CD4-positive, alpha-beta T cell (primary cell): Measurements from ENCODE around the gene CCDC183. TPM values are rescaled to one million over a fixed set of nuclear protein-coding genes. Genes with fewer than 3 reads are reported as not detected.

ENCODE experiments used
- ATAC-seq: fragments of 200-7000 bp; cut with Tn5 transposase; one replicate; pipeline ENCODE4 v1.10.0; 2022; ENCODE audit warnings: mild to moderate bottlenecking; ENCODE audit not compliant: poor library complexity
- CTCF ChIA-PET: fragments of 350-600 bp; sonication (Branson Sonifier 250); formaldehyde crosslinking; loops from one replicate; lab custom pipeline; 2021; ENCODE audit warnings: antibody characterized with exemption, inconsistent platforms; lab: Charles Lee
- POLR2A ChIA-PET: fragments of 350-600 bp; sonication (Branson Sonifier 250); formaldehyde crosslinking; loops from one replicate; lab custom pipeline; 2021; ENCODE audit warnings: antibody characterized with exemption, inconsistent platforms; lab: Charles Lee
- DNase-seq, 14 experiments: peaks; one replicate each; pipeline ENCODE4 v3.0.0-alpha.2; 2013 to 2020; ENCODE audit warnings: mixed read lengths in 2 of 14
- H3K27ac ChIP-seq, 2 donors: one replicate each; pipeline versions ENCODE4 v1.5.1 to v1.7.0; 2013; ENCODE audit warnings: low read length in 2 of 2, low read depth in 1 of 2, mild to moderate bottlenecking in 1 of 2
- H3K27me3 ChIP-seq, 2 experiments: 1 replicate in 1 of 2; 2 replicates in 1 of 2; pipeline versions ENCODE4 v1.6.1 to v1.7.0; 2013; ENCODE audit warnings: low read length in 2 of 2, control low read depth in 1 of 2, mild to moderate bottlenecking in 1 of 2, moderate library complexity in 1 of 2; ENCODE audit not compliant: insufficient read depth in 2 of 2, control insufficient read depth in 1 of 2
- H3K36me3 ChIP-seq: one replicate; pipeline ENCODE4 v1.6.1; 2013; ENCODE audit warnings: low read length, control low read depth; ENCODE audit not compliant: insufficient read depth
- H3K4me1 ChIP-seq: one replicate; pipeline ENCODE4 v1.6.1; 2013; ENCODE audit warnings: low read length, control low read depth; ENCODE audit not compliant: insufficient read depth
- H3K4me3 ChIP-seq: one replicate; pipeline ENCODE4 v1.5.1; 2013; ENCODE audit warnings: mild to moderate bottlenecking, low read length, moderate library complexity
- H3K9me3 ChIP-seq, 2 experiments: 1 replicate in 1 of 2; 2 replicates in 1 of 2; pipeline versions ENCODE4 v1.6.1 to v1.7.0; 2013; ENCODE audit warnings: low read length in 2 of 2, mild to moderate bottlenecking in 2 of 2, control low read depth in 1 of 2, moderate library complexity in 1 of 2; ENCODE audit not compliant: control insufficient read depth in 1 of 2, insufficient read depth in 1 of 2
- H3K27ac Mint-ChIP-seq: one replicate; pipeline ENCODE4 v1.8.0; 2020; ENCODE audit warnings: mixed read lengths
- H3K27me3 Mint-ChIP-seq: one replicate; pipeline ENCODE4 v1.8.0; 2021; ENCODE audit warnings: mixed read lengths
- H3K36me3 Mint-ChIP-seq: one replicate; pipeline ENCODE4 v1.8.0; 2021; ENCODE audit warnings: low read depth, mixed read lengths
- H3K4me1 Mint-ChIP-seq: one replicate; pipeline ENCODE4 v1.8.0; 2021; ENCODE audit warnings: low read depth, mixed read lengths
- H3K4me3 Mint-ChIP-seq: one replicate; pipeline ENCODE4 v1.8.0; 2020; ENCODE audit warnings: mild to moderate bottlenecking, mixed read lengths
- H3K9me3 Mint-ChIP-seq: one replicate; pipeline ENCODE4 v1.8.0; 2020; ENCODE audit warnings: mixed read lengths
- CTCF ChIP-seq: fragments of 200-600 bp; IDR thresholded peaks from one replicate; pipeline ENCODE4 v1.8.0; 2022; ENCODE audit warnings: antibody characterized with exemption, mild to moderate bottlenecking
- intact Hi-C, 2 experiments: fragments of 100-400 bp; cut with DNase I in 1 of 2; cut with micrococcal nuclease in 1 of 2; formaldehyde crosslinking; loops; one replicate each; pipeline versions ENCODE4 v1.15.1 to v1.9.0; 2023 to 2025; cut with DNase I, micrococcal nuclease
- total RNA-seq, 174 experiments: library from RNA in 2 of 174; stranded (reverse) in 2 of 174; gene quantifications; one replicate each; pipeline ENCODE4 v1.2.3 and lab custom pipeline; 2021 to 2026

The CCDC183 gene
- total RNA-seq, 2 experiments from 2014 or later = 3.0 to 4.6 TPM

GRCh38 chr9:136845465-136846260, 49.5 kb downstream of the CCDC183 start:
- intact Hi-C loops = loop anchor here (2.0 to 10.0 kb wide), 3 partner anchors 38 to 189 kb away; partner anchors contain the start of genes C8G (in 1 of the 2), FBXW5 (in 1 of the 2) and RABL6 (in 1 of the 2)
- no peaks in the 10 kb centered on the region for H3K9me3 Mint-ChIP-seq
- H3K27me3 Mint-ChIP-seq = peaks cover 33% of the 10 kb centered on the region
- TF ChIP-seq CTCF = no peak
- peaks cover 21% of the 10 kb centered on the region for H3K4me1 Mint-ChIP-seq
- peaks cover 8% of the 10 kb centered on the region for H3K36me3 Mint-ChIP-seq
- Histone ChIP-seq H3K4me3 (no peak overlapping the region), H3K27ac (no peak overlapping the region), H3K4me1 (peaks cover 71% of the 10 kb centered on the region), H3K27me3 (peaks cover 15 to 24% of the 10 kb centered on the region in 2 experiments), H3K9me3 (peaks cover 0 to 15% of the 10 kb centered on the region in 2 experiments), H3K36me3 (peaks cover 3% of the 10 kb centered on the region)
- ChIA-PET POLR2A (interaction anchor here (0.9 to 1.7 kb wide), 3 partner anchors 36 to 56 kb away, joined by 4 to 6 read pairs (median 4); partner anchors contain the start of gene TRAF2), CTCF (no interaction called here)
- no peak overlapping the region for H3K27ac Mint-ChIP-seq
- ATAC-seq = no peak
- H3K4me3 Mint-ChIP-seq = peak overlapping the region; percentile 51
- no peak for DNase-seq

- peaks cover 0 to 15% of the 10 kb centered on the region in 2 experiments for H3K9me3 ChIP-seq
- H3K4me1 ChIP-seq = peaks cover 73% of the 10 kb centered on the region
- peaks cover 15 to 24% of the 10 kb centered on the region in 2 experiments for H3K27me3 ChIP-seq
- intact Hi-C loops = loop anchor here in 1 of 2 experiments (1.0 to 10.0 kb wide), 3 partner anchors 35 to 98 kb away; partner anchors contain the start of genes C8G, FBXW5 and RABL6
- ATAC-seq (no peak), DNase-seq (peak in 1 of 14 experiments; percentile 42)
- peaks cover 33% of the 10 kb centered on the region for H3K27me3 Mint-ChIP-seq
- H3K4me1 Mint-ChIP-seq = peaks cover 21% of the 10 kb centered on the region
- peaks cover 10% of the 10 kb centered on the region for H3K36me3 ChIP-seq
- H3K36me3 Mint-ChIP-seq = peaks cover 8% of the 10 kb centered on the region
- H3K27ac ChIP-seq = no peak overlapping the region
- no peak overlapping the region for H3K4me3 ChIP-seq
- ChIA-PET POLR2A (interaction anchor here (0.9 to 1.7 kb wide), 5 partner anchors 18 to 150 kb away, joined by 3 to 6 read pairs (median 4); partner anchors contain the start of genes CLIC3, EDF1 and TRAF2), CTCF (no interaction called here)
- no peak for TF ChIP-seq CTCF
- H3K27ac Mint-ChIP-seq = no peak overlapping the region
- H3K9me3 Mint-ChIP-seq = no peaks in the 10 kb centered on the region
- peak overlapping the region; percentile 60 for H3K4me3 Mint-ChIP-seq
These were observed 50.4 kb downstream of the CCDC183 start for GRCh38 chr9:136846376-136847087.
